Activated T-cell treated with anti-CD3 and anti-CD28 coated beads, Interleukin-2, amount 50 U/mL, for 1 hour (primary cell): ENCODE data around the gene DEUP1.
"Not testable (repeated sequence)": the region's sequence is repeated elsewhere in the genome, so short reads cannot be mapped to it uniquely, and the experiment has no call there.

Experiments
- DNase-seq: peaks from one replicate; pipeline ENCODE4 v3.0.0-alpha.2; 2020

Gene DEUP1

GRCh38 chr11:93368022-93368421, 37.5 kb downstream of the DEUP1 start:
- DNase-seq, result no peak

- DNase-seq, result no peak
These were observed 39.7 kb downstream of the DEUP1 start for GRCh38 chr11:93370260-93370659.

- no peak for DNase-seq
These were observed 59.2 kb downstream of the DEUP1 start for GRCh38 chr11:93389737-93390136.

- no peak for DNase-seq
These were observed 62.3 kb downstream of the DEUP1 start for GRCh38 chr11:93392867-93393266.

- no peak for DNase-seq
These were observed 62.8 kb downstream of the DEUP1 start for GRCh38 chr11:93393386-93393785.

- DNase-seq, result no peak
These were observed 63.9 kb downstream of the DEUP1 start for GRCh38 chr11:93394488-93394887.

GRCh38 chr11:93396316-93396715, 65.8 kb downstream of the DEUP1 start:
- DNase-seq, result no peak

GRCh38 chr11:93403930-93404329, 73.4 kb downstream of the DEUP1 start:
- DNase-seq, result no peak

- DNase-seq, result no peak
These were observed 77.3 kb downstream of the DEUP1 start for GRCh38 chr11:93407777-93408401.

GRCh38 chr11:93410441-93410840, 79.9 kb downstream of the DEUP1 start:
- no peak for DNase-seq

GRCh38 chr11:93411705-93412104, 81.2 kb downstream of the DEUP1 start:
- no peak for DNase-seq

- no peak for DNase-seq
These were observed 101.7 kb downstream of the DEUP1 start for GRCh38 chr11:93432247-93432646.

GRCh38 chr11:93443232-93443631, 112.7 kb downstream of the DEUP1 start:
- not testable (repeated sequence) for DNase-seq

GRCh38 chr11:93444617-93445073, 114.1 kb downstream of the DEUP1 start:
- DNase-seq, result peak; percentile 25

GRCh38 chr11:93458286-93458685, 127.7 kb downstream of the DEUP1 start:
- DNase-seq, result no peak

GRCh38 chr11:93463666-93464065, 133.1 kb downstream of the DEUP1 start:
- not testable (repeated sequence) for DNase-seq

GRCh38 chr11:93464927-93465540, 134.5 kb downstream of the DEUP1 start:
- no peak for DNase-seq

GRCh38 chr11:93467054-93467453, 136.5 kb downstream of the DEUP1 start:
- DNase-seq, result no peak

- no peak for DNase-seq
These were observed 137.7 kb downstream of the DEUP1 start for GRCh38 chr11:93468290-93468689.

- no peak for DNase-seq
These were observed 143.6 kb downstream of the DEUP1 start for GRCh38 chr11:93474123-93474522.

- no peak for DNase-seq
These were observed 146.3 kb downstream of the DEUP1 start for GRCh38 chr11:93476796-93477195.

GRCh38 chr11:93477684-93478234, 147.2 kb downstream of the DEUP1 start:
- DNase-seq, result no peak

- DNase-seq, result no peak
These were observed 148.3 kb downstream of the DEUP1 start for GRCh38 chr11:93478841-93479240.

GRCh38 chr11:93480256-93480655, 149.7 kb downstream of the DEUP1 start:
- no peak for DNase-seq

GRCh38 chr11:93480756-93481155, 150.2 kb downstream of the DEUP1 start:
- DNase-seq, result no peak
